ENCODE results near the gene SLC44A5.
"Not testable (repeated sequence)": the region's sequence is repeated elsewhere in the genome, so short reads cannot be mapped to it uniquely, and the experiment has no call there.

Gene SLC44A5

GRCh38 chr1:75520862-75521475, 89.9 kb downstream of the SLC44A5 start:
- DNase-seq: no peak

- DNase-seq: no peak
These were observed 91.1 kb downstream of the SLC44A5 start for GRCh38 chr1:75519651-75520427.

GRCh38 chr1:75518686-75519085, 92.2 kb downstream of the SLC44A5 start:
- no peak for DNase-seq

GRCh38 chr1:75514270-75514669, 96.6 kb downstream of the SLC44A5 start:
- DNase-seq: no peak

GRCh38 chr1:75506976-75507375, 103.9 kb downstream of the SLC44A5 start:
- DNase-seq: no peak

- no peak for DNase-seq
These were observed 107.5 kb downstream of the SLC44A5 start for GRCh38 chr1:75503221-75503974.

GRCh38 chr1:75502776-75503175, 108.1 kb downstream of the SLC44A5 start:
- no peak for DNase-seq

- no peak for DNase-seq
These were observed 109.2 kb downstream of the SLC44A5 start for GRCh38 chr1:75501577-75502295.

- no peak for DNase-seq
These were observed 118.9 kb downstream of the SLC44A5 start for GRCh38 chr1:75492011-75492410.

GRCh38 chr1:75487399-75487798, 123.5 kb downstream of the SLC44A5 start:
- no peak for DNase-seq

- DNase-seq: no peak
These were observed 126.1 kb downstream of the SLC44A5 start for GRCh38 chr1:75484789-75485188.

- no peak for DNase-seq
These were observed 128.0 kb downstream of the SLC44A5 start for GRCh38 chr1:75482951-75483350.

GRCh38 chr1:75476486-75476885, 134.4 kb downstream of the SLC44A5 start:
- DNase-seq: not testable (repeated sequence)

GRCh38 chr1:75475696-75476095, 135.2 kb downstream of the SLC44A5 start:
- DNase-seq: no peak

GRCh38 chr1:75472971-75473603, 137.8 kb downstream of the SLC44A5 start:
- no peak for DNase-seq

- DNase-seq: no peak
These were observed 138.6 kb downstream of the SLC44A5 start for GRCh38 chr1:75472089-75472970.

GRCh38 chr1:75471252-75471651, 139.7 kb downstream of the SLC44A5 start:
- no peak for DNase-seq

GRCh38 chr1:75470448-75470847, 140.5 kb downstream of the SLC44A5 start:
- DNase-seq: no peak

GRCh38 chr1:75469586-75470173, 141.2 kb downstream of the SLC44A5 start:
- DNase-seq: no peak

- DNase-seq: no peak
These were observed 149.0 kb downstream of the SLC44A5 start for GRCh38 chr1:75461808-75462325.

GRCh38 chr1:75449998-75450397, 160.9 kb downstream of the SLC44A5 start:
- no peak for DNase-seq
